Measurements from ENCODE around the gene C10orf95. TPM values are rescaled to one million over a fixed set of nuclear protein-coding genes. Genes with fewer than 3 reads are reported as not detected.

Gene C10orf95
- total and polyA plus RNA-seq, 9 donors, result 0.11 to 22.3 (median 0.56) TPM; not detected in 3

- intact Hi-C loops (cut with DNase I), result no loop called here
- Histone ChIP-seq H3K27ac (no peak overlapping the region), H3K36me3 (no peaks in the 10 kb centered on the region), H3K9me3 (no peaks in the 10 kb centered on the region), H3K4me1 (ENCODE audit: insufficient read depth) (peaks cover 8% of the 10 kb centered on the region), H3K4me3 (no peak overlapping the region), H3K27me3 (no peaks in the 10 kb centered on the region)
- peak in 1 of 5 donors; percentile 23 for DNase-seq
- WGBS, 3 donors, result 63 to 79% (median 76%) methylated on average over 1 of the region's 1 CpG
- TF ChIP-seq CTCF (IDR thresholded peaks at IDR 0.05), result no peak
- no peak for TF ChIP-seq POLR2A (IDR thresholded peaks at IDR 0.05)
- TF ChIP-seq EP300 (IDR thresholded peaks at IDR 0.05), result no peak
Observed at GRCh38 chr10:102425444-102425843, 25.9 kb downstream of the C10orf95 start.

DNA sequence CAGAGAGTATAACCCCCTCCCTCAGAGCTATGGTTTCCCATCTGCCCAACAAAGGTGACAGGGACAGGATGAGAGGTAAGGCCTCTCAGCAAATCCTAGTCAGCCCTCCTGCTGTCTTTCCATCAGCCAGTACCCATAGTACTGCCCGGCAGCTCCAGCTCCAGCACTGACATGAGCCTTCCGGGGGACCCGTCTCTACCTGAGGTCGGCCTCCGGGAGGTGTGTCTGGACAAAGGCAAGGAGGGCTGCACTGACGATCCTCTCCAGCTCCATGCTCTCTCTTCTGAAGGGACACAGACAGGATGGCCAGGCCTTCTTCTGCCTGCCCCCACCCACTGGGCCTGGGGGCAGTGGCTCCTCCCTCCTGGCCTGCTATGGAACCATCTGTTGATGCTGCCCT, 26.4 kb downstream of the C10orf95 start:
- 77 to 81% (median 78%) methylated on average over 6 of the region's 6 CpGs for WGBS, 3 donors
- TF ChIP-seq EP300 (IDR thresholded peaks at IDR 0.05) (no peak), POLR2A (IDR thresholded peaks at IDR 0.05) (no peak), CTCF (IDR thresholded peaks at IDR 0.05) (no peak)
- Histone ChIP-seq H3K9me3 (no peaks in the 10 kb centered on the region), H3K4me1 (ENCODE audit: insufficient read depth) (peaks cover 11% of the 10 kb centered on the region), H3K4me3 (no peak overlapping the region), H3K27me3 (no peaks in the 10 kb centered on the region), H3K27ac (no peak overlapping the region), H3K36me3 (no peaks in the 10 kb centered on the region)
- intact Hi-C loops (cut with DNase I), result no loop called here
- DNase-seq, result peak in 1 of 5 donors; percentile 35

- Histone ChIP-seq H3K4me3 (no peak overlapping the region), H3K36me3 (no peaks in the 10 kb centered on the region), H3K27ac (no peak overlapping the region), H3K9me3 (no peaks in the 10 kb centered on the region), H3K4me1 (ENCODE audit: insufficient read depth) (peaks cover 19% of the 10 kb centered on the region), H3K27me3 (no peaks in the 10 kb centered on the region)
- 79 to 81% (median 80%) methylated on average over 9 of the region's 9 CpGs for WGBS, 3 donors
- TF ChIP-seq EP300 (IDR thresholded peaks at IDR 0.05), result no peak
- no peak for TF ChIP-seq CTCF (IDR thresholded peaks at IDR 0.05)
- no peak for TF ChIP-seq POLR2A (IDR thresholded peaks at IDR 0.05)
- DNase-seq, result peak in 1 of 5 donors; percentile 33
- intact Hi-C loops (cut with DNase I), result no loop called here
Observed at GRCh38 chr10:102424145-102424544, 27.2 kb downstream of the C10orf95 start.

- intact Hi-C loops (cut with DNase I), result no loop called here
- H3K27ac ChIP-seq, result no peak overlapping the region
- no peak overlapping the region for H3K4me3 ChIP-seq
- peaks cover 21% of the 10 kb centered on the region for H3K4me1 ChIP-seq (ENCODE audit: insufficient read depth)
- H3K9me3 ChIP-seq, result no peaks in the 10 kb centered on the region
- H3K27me3 ChIP-seq, result no peaks in the 10 kb centered on the region
- 80 to 89% (median 85%) methylated on average over 13 of the region's 13 CpGs for WGBS, 3 donors
- no peak for TF ChIP-seq CTCF (IDR thresholded peaks at IDR 0.05)
- no peak for TF ChIP-seq POLR2A (IDR thresholded peaks at IDR 0.05)
- no peak for TF ChIP-seq EP300 (IDR thresholded peaks at IDR 0.05)
- H3K36me3 ChIP-seq, result no peaks in the 10 kb centered on the region
- peak in 1 of 5 donors; percentile 30 for DNase-seq
Observed at GRCh38 chr10:102423372-102423968, 27.9 kb downstream of the C10orf95 start.

Data from ovary (tissue), 9 donors.